Measurements from ENCODE around the gene PHF2.

Gene PHF2

DNA sequence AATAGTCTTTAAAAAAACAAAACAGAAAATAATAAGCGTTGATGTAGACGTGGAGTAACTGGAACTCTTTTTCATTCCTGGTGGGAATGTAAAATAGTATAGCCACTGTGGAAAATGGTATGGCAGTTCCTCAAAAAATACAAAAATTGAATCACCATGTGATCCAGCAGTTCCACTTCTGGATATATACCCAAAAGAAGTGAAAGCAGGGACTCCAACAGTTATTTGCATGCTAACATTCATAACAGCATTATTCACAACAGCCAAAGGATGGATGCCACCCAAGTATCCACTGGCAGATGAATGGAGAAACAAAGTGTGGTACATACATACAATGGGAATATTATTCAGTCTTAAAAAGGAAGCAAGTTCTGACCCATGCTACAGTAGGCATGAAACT, 4.2 kb upstream of the PHF2 start:
- no peak for TF ChIP-seq TAF1 (IDR thresholded peaks at IDR 0.05; ENCODE audit: borderline replicate concordance, low read depth, low read length)
- no peak for TF ChIP-seq POLR2AphosphoS5 (IDR thresholded peaks at IDR 0.05; ENCODE audit: low read depth, low read length)
- no peak for TF ChIP-seq POLR2A (IDR thresholded peaks at IDR 0.05; ENCODE audit: low read depth, low read length)
- no peak for FAIRE-seq
- DNase-seq (ENCODE audit: insufficient read length), result no peak

DNA sequence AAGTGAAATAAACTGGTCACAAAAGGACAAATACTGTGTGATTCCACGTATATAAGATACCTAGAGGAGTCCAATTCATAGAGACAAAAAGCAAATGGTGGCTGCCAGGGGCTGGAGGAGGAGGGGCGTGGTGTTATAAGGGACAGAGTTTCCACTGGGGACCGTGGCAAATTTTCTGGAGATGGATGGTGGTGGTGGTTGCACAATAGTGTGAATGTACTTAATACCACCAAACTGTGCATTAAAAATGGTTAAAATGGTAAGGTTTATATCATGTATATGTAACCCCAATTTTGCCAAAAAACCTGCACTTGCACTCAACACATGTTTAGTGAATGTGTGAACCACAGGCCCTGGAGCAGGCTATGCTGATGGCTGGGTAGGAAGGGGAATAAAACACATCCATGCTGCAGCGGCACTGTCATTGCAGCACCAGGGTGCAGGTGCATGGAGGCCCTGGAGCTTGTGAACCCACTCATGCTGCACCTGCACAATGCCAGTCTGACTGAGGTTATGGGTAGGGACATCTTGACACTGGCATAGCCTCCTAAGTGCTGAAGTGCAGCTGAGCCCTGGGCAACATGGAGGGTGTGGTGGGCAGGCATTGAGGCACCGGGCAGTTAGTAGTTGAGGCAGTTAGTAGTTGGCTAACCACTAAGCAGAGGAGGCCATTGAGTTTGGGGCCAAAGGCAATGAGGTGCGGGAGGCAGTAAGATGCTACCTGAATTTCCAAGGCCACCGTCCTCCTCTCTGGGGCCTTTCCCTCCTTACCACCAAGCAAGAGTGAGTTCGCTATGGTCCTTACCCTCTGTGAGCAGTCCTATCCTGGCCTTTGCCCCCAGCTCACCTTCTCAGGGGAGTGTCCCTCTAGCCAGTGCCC, 3.5 kb upstream of the PHF2 start:
- FAIRE-seq (no peak), DNase-seq (ENCODE audit: insufficient read length) (no peak)
- no peak for TF ChIP-seq TAF1 (IDR thresholded peaks at IDR 0.05; ENCODE audit: borderline replicate concordance, low read depth, low read length)
- no peak for TF ChIP-seq POLR2A (IDR thresholded peaks at IDR 0.05; ENCODE audit: low read depth, low read length)
- TF ChIP-seq POLR2AphosphoS5 (IDR thresholded peaks at IDR 0.05; ENCODE audit: low read depth, low read length), result no peak

DNA sequence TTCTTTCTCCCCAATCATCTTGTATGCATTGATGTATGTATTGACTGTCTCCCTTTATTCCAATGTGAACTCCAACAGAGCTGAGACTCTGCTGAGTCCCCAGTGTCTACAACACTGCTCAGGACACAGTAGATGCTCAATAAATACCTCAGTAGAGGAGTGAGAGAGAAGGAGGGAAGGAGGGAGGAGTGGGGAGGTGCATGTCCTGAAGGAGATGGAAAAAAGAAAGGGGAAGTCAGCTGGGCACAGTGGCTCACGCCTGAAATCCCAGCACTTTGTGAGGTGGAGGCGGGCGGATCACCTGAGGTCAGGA, 2.9 kb upstream of the PHF2 start:
- FAIRE-seq, result no peak
- TF ChIP-seq TAF1 (IDR thresholded peaks at IDR 0.05; ENCODE audit: borderline replicate concordance, low read depth, low read length) (no peak), POLR2A (IDR thresholded peaks at IDR 0.05; ENCODE audit: low read depth, low read length) (no peak), POLR2AphosphoS5 (IDR thresholded peaks at IDR 0.05; ENCODE audit: low read depth, low read length) (no peak)

DNA sequence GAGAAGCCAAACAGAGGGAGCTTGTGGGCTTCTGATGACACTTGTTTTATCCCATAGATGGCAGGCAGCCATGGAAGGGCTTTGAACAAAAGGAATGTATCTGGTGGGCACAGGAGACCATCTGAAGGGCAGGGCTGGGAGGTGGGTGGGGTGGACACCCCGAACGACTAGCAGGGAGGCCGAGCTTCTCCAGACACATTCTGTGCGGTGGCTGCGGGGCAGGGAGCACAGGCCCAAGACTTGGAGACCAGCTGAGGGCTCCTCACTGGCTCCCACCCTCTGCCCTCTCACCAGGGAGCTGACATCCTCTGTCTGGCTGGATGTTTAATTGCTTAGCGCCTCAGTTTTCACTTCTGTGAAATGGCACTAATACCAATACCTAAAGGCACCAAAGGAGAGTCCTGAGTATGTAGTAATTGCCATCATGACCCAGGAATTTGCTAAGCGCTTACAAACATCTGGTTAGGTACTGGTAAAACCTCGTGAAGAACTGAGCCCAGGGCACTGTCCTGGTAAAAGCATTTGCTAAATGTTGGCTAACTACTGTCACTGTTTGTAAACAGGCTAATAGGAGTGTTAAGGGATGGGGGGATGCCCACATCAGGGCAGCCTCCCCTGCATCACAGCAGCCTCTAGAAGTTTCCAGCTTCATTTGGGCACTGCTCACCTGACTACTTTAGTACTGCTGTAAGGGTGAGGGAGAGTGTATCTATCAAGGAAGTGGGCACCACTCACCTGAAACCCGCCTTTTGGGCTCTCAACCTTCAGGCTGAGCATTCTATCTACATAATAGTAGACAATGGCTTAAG, 2.1 kb upstream of the PHF2 start:
- no peak for FAIRE-seq

More for the DNA sequence above, 2.9 kb upstream of the PHF2 start:
- no peak for DNase-seq (ENCODE audit: insufficient read length)

DNA sequence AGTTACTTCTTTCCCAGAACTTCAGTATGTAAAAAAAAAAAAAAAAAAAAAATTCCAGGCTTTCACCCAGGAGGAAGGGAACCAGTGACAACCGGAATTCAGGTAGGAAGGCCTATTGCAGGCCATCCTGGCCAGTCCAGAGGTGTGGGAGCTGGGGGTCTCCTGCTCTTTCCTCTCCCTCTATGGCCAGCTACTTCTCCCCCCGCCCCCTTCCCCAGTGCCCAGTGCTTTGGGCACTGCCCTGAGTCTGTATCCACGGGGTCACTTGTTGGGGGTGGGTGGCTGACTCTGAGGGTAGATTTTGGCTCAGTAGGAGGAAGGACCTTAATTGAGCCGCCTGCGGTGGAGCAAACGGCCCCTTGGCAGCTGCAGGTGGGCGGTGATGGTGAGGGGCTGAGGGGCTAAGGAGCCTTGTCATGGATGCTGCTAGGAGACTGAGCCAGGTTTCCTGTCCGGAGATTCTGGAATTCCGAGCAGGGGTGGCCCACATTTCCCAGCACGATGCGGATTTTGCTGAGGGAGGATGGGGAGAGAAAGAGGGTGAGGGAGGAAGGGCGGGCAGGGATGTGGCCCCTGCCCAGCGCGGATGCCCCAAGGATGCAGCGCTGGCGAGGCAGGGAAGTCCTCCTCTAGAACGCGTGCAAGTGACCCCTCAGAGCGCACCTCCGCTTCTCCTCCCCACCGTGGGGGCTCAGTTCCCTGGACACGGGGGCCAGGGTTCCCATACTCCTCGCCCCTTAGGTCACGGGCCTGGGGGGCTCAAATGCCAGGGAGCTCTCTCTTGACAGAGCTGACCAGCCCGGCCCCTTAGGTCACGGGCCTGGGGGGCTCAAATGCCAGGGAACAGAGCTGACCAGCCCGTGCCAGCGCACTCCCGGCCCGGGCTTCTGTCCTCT, 1.2 kb upstream of the PHF2 start:
- DNase-seq (ENCODE audit: insufficient read length) (no peak), FAIRE-seq (no peak)
- TF ChIP-seq POLR2AphosphoS5 (IDR thresholded peaks at IDR 0.05; ENCODE audit: low read depth, low read length), result no peak
- no peak for TF ChIP-seq TAF1 (IDR thresholded peaks at IDR 0.05; ENCODE audit: borderline replicate concordance, low read depth, low read length)
- no peak for TF ChIP-seq POLR2A (IDR thresholded peaks at IDR 0.05; ENCODE audit: low read depth, low read length)

More for the DNA sequence above, 2.1 kb upstream of the PHF2 start:
- DNase-seq (ENCODE audit: insufficient read length), result no peak
- TF ChIP-seq TAF1 (IDR thresholded peaks at IDR 0.05; ENCODE audit: borderline replicate concordance, low read depth, low read length) (no peak), POLR2A (IDR thresholded peaks at IDR 0.05; ENCODE audit: low read depth, low read length) (no peak), POLR2AphosphoS5 (IDR thresholded peaks at IDR 0.05; ENCODE audit: low read depth, low read length) (no peak)

DNA sequence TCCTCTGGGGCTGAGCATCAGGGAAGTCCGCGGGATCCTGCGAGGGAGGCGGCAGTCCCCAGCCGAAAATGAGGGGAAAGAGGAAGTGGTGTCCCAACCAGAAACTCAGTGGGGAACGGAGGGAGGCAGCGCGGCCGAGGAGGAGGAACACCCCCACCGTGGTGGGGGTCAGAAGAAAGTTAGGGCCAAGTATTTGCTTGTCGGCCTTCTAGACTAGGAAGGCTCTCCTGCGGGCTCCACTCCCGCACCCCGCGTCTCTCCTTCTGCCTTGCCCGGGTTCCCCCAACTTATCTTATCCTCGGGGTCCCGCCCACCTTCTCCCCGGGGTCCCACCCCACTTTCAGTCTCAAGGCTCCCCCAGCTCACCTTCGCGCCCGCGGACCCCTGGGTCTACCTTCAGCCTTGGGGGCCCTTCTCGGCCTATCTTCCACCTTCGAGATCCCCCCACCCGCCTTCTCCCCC, 557 bp upstream of the PHF2 start:
- TF ChIP-seq POLR2AphosphoS5 (IDR thresholded peaks at IDR 0.05; ENCODE audit: low read depth, low read length), result 0 out of 2 replicates have a peak, but pooled peaks have one; percentile 31
- peak; percentile 53 for TF ChIP-seq POLR2A (IDR thresholded peaks at IDR 0.05; ENCODE audit: low read depth, low read length)
- TF ChIP-seq TAF1 (IDR thresholded peaks at IDR 0.05; ENCODE audit: borderline replicate concordance, low read depth, low read length), result no peak
- DNase-seq (ENCODE audit: insufficient read length), result peak; percentile 70
- peak; percentile 74 for FAIRE-seq

DNA sequence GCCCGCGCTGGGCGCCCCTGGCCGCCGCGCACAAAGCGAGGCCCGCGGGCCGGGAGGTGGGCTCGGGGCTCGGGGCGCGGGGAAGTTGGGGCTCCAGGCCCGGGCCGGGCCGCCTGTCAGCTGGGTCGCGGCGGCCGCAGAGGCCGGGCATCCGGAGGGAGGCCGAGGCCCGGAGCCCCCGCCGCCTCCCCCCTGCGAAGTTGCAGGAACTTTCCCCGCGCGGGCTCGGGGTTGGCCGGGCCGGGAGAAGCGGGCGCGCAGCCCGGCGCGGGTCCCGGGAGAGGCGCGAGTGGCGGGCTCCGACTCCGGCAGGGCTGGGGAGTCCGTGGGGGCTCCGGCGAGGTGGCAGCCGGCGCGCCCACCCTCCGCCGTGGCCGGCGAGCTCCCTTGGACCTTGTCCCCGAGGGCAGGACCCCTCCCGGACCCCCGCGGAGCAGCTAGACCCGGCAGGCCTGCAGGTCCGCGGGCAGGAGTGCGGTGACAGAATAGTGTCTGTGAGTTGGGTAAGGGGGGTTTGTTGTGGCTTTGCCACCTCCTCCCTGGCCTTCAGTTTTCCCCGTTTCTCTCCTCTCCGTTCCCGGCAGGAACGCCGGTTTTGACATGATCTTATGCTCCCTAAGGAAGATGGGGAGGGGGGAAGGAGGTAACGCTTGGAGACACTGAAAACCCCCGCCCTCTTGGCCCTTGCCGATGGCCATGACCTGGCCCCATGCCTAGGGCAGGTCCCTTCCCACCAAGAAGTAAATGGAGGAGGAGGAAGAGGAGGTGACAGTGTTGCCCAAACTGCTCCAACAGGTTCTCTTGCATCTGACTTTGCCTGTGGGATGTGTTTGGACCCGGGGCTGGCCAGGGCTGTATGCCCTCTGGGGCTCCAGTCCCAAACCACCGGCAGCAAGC, 942 bp downstream of the PHF2 start:
- DNase-seq (ENCODE audit: insufficient read length) (peak; percentile 50), FAIRE-seq (peak; percentile 53)
- TF ChIP-seq TAF1 (IDR thresholded peaks at IDR 0.05; ENCODE audit: borderline replicate concordance, low read depth, low read length) (no peak), POLR2AphosphoS5 (IDR thresholded peaks at IDR 0.05; ENCODE audit: low read depth, low read length) (no peak), POLR2A (IDR thresholded peaks at IDR 0.05; ENCODE audit: low read depth, low read length) (no peak)

DNA sequence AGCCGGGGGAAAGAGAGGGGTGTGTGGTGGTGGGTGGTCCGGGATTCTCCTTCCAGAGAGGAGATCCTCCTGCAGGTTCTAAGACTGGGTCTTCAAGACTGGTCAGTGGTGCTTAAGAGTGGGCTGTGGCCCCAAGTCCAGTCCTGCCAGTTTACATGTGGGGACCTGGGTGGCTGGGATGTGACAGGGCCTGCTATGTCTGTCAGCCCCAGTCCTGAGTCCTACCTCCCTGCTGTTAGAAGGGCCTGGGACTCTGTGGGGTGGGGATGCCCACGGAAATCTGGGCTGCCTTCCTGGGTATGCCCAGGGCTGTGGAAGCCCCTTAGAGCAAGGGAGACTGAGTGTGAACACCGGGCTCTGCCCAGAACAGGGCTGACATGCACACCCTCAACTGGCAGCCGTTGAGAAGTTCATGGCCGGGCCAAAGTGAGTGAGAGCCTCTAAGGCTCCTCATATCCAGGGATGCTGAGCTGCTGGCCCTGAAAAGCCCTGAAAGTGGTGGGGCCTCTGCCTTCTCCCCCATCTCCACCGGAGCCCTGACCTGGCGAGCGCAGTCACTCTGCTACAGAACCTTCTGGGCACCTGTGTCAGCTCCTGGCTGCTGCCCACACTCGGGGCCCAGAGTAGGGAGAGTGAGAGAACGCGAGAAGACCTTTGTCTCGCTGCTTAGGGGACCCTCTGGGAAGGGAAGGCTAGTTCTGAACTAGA, 1.7 kb downstream of the PHF2 start:
- no peak for DNase-seq (ENCODE audit: insufficient read length)
- no peak for FAIRE-seq
- TF ChIP-seq TAF1 (IDR thresholded peaks at IDR 0.05; ENCODE audit: borderline replicate concordance, low read depth, low read length), result no peak
- TF ChIP-seq POLR2A (IDR thresholded peaks at IDR 0.05; ENCODE audit: low read depth, low read length), result no peak
- no peak for TF ChIP-seq POLR2AphosphoS5 (IDR thresholded peaks at IDR 0.05; ENCODE audit: low read depth, low read length)

DNA sequence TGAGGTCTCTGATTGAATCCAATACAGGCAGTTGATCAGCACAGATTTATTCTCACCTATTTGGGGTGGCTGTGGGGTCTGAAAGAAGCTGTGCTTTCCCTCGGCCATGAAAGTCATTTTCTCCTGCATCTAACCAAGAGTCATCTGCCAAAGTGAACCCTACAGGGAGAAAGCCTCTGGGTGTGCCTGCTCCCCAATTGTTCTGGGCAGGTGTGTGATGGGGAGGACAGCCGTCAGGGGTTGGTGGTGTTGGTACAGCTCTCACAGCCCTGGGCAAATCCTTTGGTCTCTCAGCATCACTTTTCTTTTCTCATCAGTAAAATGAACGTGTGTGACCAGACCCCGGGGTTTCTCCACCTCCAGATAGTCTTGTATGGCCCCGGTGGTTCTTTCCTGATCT, 2.5 kb downstream of the PHF2 start:
- FAIRE-seq (no peak), DNase-seq (ENCODE audit: insufficient read length) (no peak)
- TF ChIP-seq POLR2A (IDR thresholded peaks at IDR 0.05; ENCODE audit: low read depth, low read length), result no peak
- TF ChIP-seq POLR2AphosphoS5 (IDR thresholded peaks at IDR 0.05; ENCODE audit: low read depth, low read length), result no peak
- TF ChIP-seq TAF1 (IDR thresholded peaks at IDR 0.05; ENCODE audit: borderline replicate concordance, low read depth, low read length), result no peak

Data from GM12892 (cell line).